Posterior vena cava (tissue), 2 donors: ENCODE data around the gene NAA80. TPM values are rescaled to one million over a fixed set of nuclear protein-coding genes. Genes with fewer than 3 reads are reported as not detected.
A peak's percentile ranks its signal among the peaks of the same experiment; 100 is the strongest.

Source experiments
- DNase-seq: peaks from one replicate; pipeline ENCODE4 v3.0.0-alpha.2; 2020; ENCODE audit warnings: low spot score
- intact Hi-C, 2 donors: fragments of 100-400 bp; cut with DNase I; formaldehyde crosslinking; loops; one replicate each; pipeline versions ENCODE4 v1.14.1 to v1.14.2; 2022 to 2023
- long read RNA-seq, 2 donors: library from polyadenylated mRNA; unstranded; transcript quantifications; one replicate each; pipeline ENCODE4 v2.0.0, GENCODE V29; 2020 to 2021
- total RNA-seq, 2 donors: library from RNA; stranded (reverse); fragmentation: NEBNext Ultra II Directional; extraction: Animal tissue kit (Norgen Biotek cat#: 25700); gene quantifications; one replicate each; pipeline ENCODE4 v1.2.1, GENCODE V29; 2021
- donor health status: DM: yes; HTN: yes; CAD: no.
- donor health status: DM: yes; HTN: yes; CAD: no.

The NAA80 gene
- 10 to 100 TPM in 1 of 2 donors, 1 to 10 TPM in 1; 9.1 to 11.1 TPM for total RNA-seq
- long read RNA-seq, donor 1, partial matches to known transcripts, result 0 of 3 reads
- long read RNA-seq, donor 1, other reads (novel, unspliced or antisense), result 1 of 3 reads
- long read RNA-seq, donor 2, partial matches to known transcripts, result 0 of 4 reads
- long read RNA-seq, donor 2, other reads (novel, unspliced or antisense), result 2 of 4 reads

GRCh38 chr3:50298836-50299637 lies at the start of gene NAA80, which contains the start of gene HYAL3:
Gene NAA80 (minus strand): TSS chr3:50299405. CDS start chr3:50297463, 1,942 bp downstream.
Gene HYAL3 (minus strand): TSS chr3:50299405. CDS start chr3:50295602, 3,803 bp downstream.
- peak; percentile 100 for DNase-seq
- intact Hi-C loops, result no loop called here

- no peak for DNase-seq
- intact Hi-C loops, result loop anchor here in 1 of 2 donors (5.0 kb wide), 1 partner anchor 195 kb away; no protein-coding TSS in a partner anchor
Observed at GRCh38 chr3:50347187-50347813, 48.1 kb upstream of the NAA80 start.

- intact Hi-C loops, result loop anchor here in 1 of 2 donors (5.0 kb wide), 1 partner anchor 197 kb away; no protein-coding TSS in a partner anchor
- DNase-seq, result peak; percentile 92
Observed at GRCh38 chr3:50345586-50346234, 46.5 kb upstream of the NAA80 start, which contains the start of gene ZMYND10. Gene ZMYND10 (minus strand): TSS chr3:50345732. CDS start chr3:50345579, 153 bp downstream.

- DNase-seq, result no peak
- intact Hi-C loops, result loop anchor here in 1 of 2 donors (5.0 kb wide), 1 partner anchor 197 kb away; no protein-coding TSS in a partner anchor
Observed at GRCh38 chr3:50345008-50345407, 45.8 kb upstream of the NAA80 start.

GRCh38 chr3:50342813-50343633 lies 43.8 kb upstream of the NAA80 start:
- intact Hi-C loops, result no loop called here
- DNase-seq, result no peak

GRCh38 chr3:50341996-50342650 lies 42.9 kb upstream of the NAA80 start:
- DNase-seq, result no peak
- intact Hi-C loops, result no loop called here

- intact Hi-C loops, result no loop called here
- DNase-seq, result no peak
Observed at GRCh38 chr3:50341537-50341936, 42.3 kb upstream of the NAA80 start.

GRCh38 chr3:50340448-50341329 lies 41.5 kb upstream of the NAA80 start, which contains the start of gene RASSF1:
Gene RASSF1 (minus strand): TSS chr3:50340836. CDS start chr3:50340805, 31 bp downstream.
- peak; percentile 95 for DNase-seq
- intact Hi-C loops, result no loop called here

GRCh38 chr3:50340147-50340447 lies 40.9 kb upstream of the NAA80 start:
- intact Hi-C loops, result no loop called here
- no peak for DNase-seq

GRCh38 chr3:50339485-50340146 lies 40.4 kb upstream of the NAA80 start:
- DNase-seq, result no peak
- intact Hi-C loops, result loop anchor here in 1 of 2 donors (10.0 kb wide), 1 partner anchor 1715 kb away; the partner anchor contains the start of gene DUSP7

- no peak for DNase-seq
- intact Hi-C loops, result loop anchor here in 1 of 2 donors (10.0 kb wide), 1 partner anchor 1716 kb away; the partner anchor contains the start of gene DUSP7
Observed at GRCh38 chr3:50338965-50339364, 39.8 kb upstream of the NAA80 start.

- peak; percentile 100 for DNase-seq
- intact Hi-C loops, result loop anchor here in 1 of 2 donors (10.0 kb wide), 1 partner anchor 1717 kb away; the partner anchor contains the start of gene DUSP7
Observed at GRCh38 chr3:50337175-50337861, 38.1 kb upstream of the NAA80 start.

GRCh38 chr3:50336452-50337174 lies 37.4 kb upstream of the NAA80 start:
- peak; percentile 82 for DNase-seq
- intact Hi-C loops, result loop anchor here in 1 of 2 donors (10.0 kb wide), 1 partner anchor 1718 kb away; the partner anchor contains the start of gene DUSP7

GRCh38 chr3:50334339-50335075 lies 35.3 kb upstream of the NAA80 start:
- intact Hi-C loops, result loop anchor here in 1 of 2 donors (10.0 kb wide), 1 partner anchor 1720 kb away; the partner anchor contains the start of gene DUSP7
- no peak for DNase-seq
